ENCODE data around the gene TUBA1B. TPM values are rescaled to one million over a fixed set of nuclear protein-coding genes. Genes with fewer than 3 reads are reported as not detected.

Gene TUBA1B
- total and polyA plus RNA-seq, 4 donors, result 1,390 to 2,528 (median 2,020) TPM

- Histone ChIP-seq H3K27me3 (ENCODE audit: control insufficient read depth, insufficient read depth, low read length) (no peaks in the 10 kb centered on the region), H3K9me3 (ENCODE audit: control insufficient read depth, insufficient read depth, low read length) (no peaks in the 10 kb centered on the region), H3K4me1 (ENCODE audit: control insufficient read depth, insufficient read depth, low read length) (peaks cover 40% of the 10 kb centered on the region), H3K27ac (ENCODE audit: low read depth, low read length) (peak overlapping the region; percentile 98), H3K4me3 (ENCODE audit: low read depth, low read length) (no peak overlapping the region), H3K36me3 (ENCODE audit: control insufficient read depth, insufficient read depth, low read length) (peaks cover 32% of the 10 kb centered on the region)
- DNase-seq (ENCODE audit: low read depth in 4 of 6, low spot score in 6 of 6), result no peak
- 68% methylated on average over 4 of the region's 4 CpGs for WGBS (ENCODE audit: insufficient coverage)
Measured at GRCh38 chr12:49108958-49109404, 22.2 kb downstream of the TUBA1B start.

GRCh38 chr12:49105504-49106084 is 25.6 kb downstream of the TUBA1B start:
- no peak for DNase-seq (ENCODE audit: low read depth in 4 of 6, low spot score in 6 of 6)
- no peak overlapping the region for H3K4me3 ChIP-seq (ENCODE audit: low read depth, low read length)
- WGBS (ENCODE audit: insufficient coverage), result 77% methylated on average over 8 of the region's 9 CpGs
- H3K4me1 ChIP-seq (ENCODE audit: control insufficient read depth, insufficient read depth, low read length), result peaks cover 37% of the 10 kb centered on the region
- H3K36me3 ChIP-seq (ENCODE audit: control insufficient read depth, insufficient read depth, low read length), result peaks cover 64% of the 10 kb centered on the region
- no peaks in the 10 kb centered on the region for H3K27me3 ChIP-seq (ENCODE audit: control insufficient read depth, insufficient read depth, low read length)
- H3K27ac ChIP-seq (ENCODE audit: low read depth, low read length), result no peak overlapping the region
- H3K9me3 ChIP-seq (ENCODE audit: control insufficient read depth, insufficient read depth, low read length), result no peaks in the 10 kb centered on the region

GRCh38 chr12:49104822-49105221 is 26.4 kb downstream of the TUBA1B start:
- Histone ChIP-seq H3K4me3 (ENCODE audit: low read depth, low read length) (no peak overlapping the region), H3K27ac (ENCODE audit: low read depth, low read length) (no peak overlapping the region), H3K9me3 (ENCODE audit: control insufficient read depth, insufficient read depth, low read length) (no peaks in the 10 kb centered on the region), H3K27me3 (ENCODE audit: control insufficient read depth, insufficient read depth, low read length) (no peaks in the 10 kb centered on the region), H3K4me1 (ENCODE audit: control insufficient read depth, insufficient read depth, low read length) (peaks cover 37% of the 10 kb centered on the region), H3K36me3 (ENCODE audit: control insufficient read depth, insufficient read depth, low read length) (peaks cover 72% of the 10 kb centered on the region)
- DNase-seq (ENCODE audit: low read depth in 4 of 6, low spot score in 6 of 6), result no peak
- WGBS (ENCODE audit: insufficient coverage), result 76% methylated on average over 3 of the region's 3 CpGs

DNA sequence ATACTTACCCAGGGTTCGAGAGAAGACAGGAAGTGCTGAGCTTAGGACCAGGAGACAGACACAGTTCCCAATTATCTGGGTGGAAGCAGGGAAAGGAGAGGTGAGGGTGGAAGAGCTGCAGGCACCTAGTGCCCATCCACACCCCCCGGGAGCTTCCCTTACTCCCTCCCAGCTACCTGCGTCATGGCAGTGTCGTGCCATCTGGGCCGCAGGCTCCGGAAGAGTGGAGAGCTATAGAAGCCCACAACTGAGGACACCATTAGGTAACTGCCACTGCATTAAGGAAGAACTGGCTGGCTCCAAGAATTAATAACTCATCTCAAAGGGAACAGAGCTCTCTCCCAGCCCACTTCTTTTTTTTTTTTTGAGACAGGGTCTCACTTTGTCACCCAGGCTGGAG is 30.8 kb downstream of the TUBA1B start:
- Histone ChIP-seq H3K27me3 (ENCODE audit: control insufficient read depth, insufficient read depth, low read length) (peaks cover under 1% of the 10 kb centered on the region), H3K4me1 (ENCODE audit: control insufficient read depth, insufficient read depth, low read length) (peaks cover 16% of the 10 kb centered on the region), H3K9me3 (ENCODE audit: control insufficient read depth, insufficient read depth, low read length) (no peaks in the 10 kb centered on the region), H3K36me3 (ENCODE audit: control insufficient read depth, insufficient read depth, low read length) (peaks cover 93% of the 10 kb centered on the region), H3K27ac (ENCODE audit: low read depth, low read length) (no peak overlapping the region), H3K4me3 (ENCODE audit: low read depth, low read length) (no peak overlapping the region)
- WGBS (ENCODE audit: insufficient coverage), result 96% methylated on average over 3 of the region's 6 CpGs
- DNase-seq (ENCODE audit: low read depth in 4 of 6, low spot score in 6 of 6), result no peak

DNA sequence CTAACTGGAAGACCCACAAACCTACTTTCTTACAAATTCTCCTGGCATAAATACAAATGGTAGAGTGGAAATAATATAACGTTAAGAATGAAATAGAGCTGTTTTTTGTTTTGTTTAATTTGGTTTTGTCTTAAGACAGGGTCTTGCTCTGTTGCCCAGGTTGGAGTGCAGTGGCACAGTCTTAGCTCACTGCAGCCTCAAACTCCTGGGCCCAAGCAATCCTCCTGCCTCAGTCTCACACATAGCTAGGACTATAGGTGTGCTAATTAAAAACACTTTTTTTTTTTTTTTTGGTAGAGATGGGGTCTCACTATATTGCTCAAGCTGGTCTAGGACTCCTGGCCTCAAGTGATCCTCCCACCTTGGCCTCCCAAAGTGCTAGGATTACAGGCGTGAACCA is 32.5 kb downstream of the TUBA1B start:
- Histone ChIP-seq H3K36me3 (ENCODE audit: control insufficient read depth, insufficient read depth, low read length) (peaks cover 76% of the 10 kb centered on the region), H3K27me3 (ENCODE audit: control insufficient read depth, insufficient read depth, low read length) (peaks cover 12% of the 10 kb centered on the region), H3K4me1 (ENCODE audit: control insufficient read depth, insufficient read depth, low read length) (peaks cover 24% of the 10 kb centered on the region), H3K27ac (ENCODE audit: low read depth, low read length) (no peak overlapping the region), H3K4me3 (ENCODE audit: low read depth, low read length) (no peak overlapping the region), H3K9me3 (ENCODE audit: control insufficient read depth, insufficient read depth, low read length) (no peaks in the 10 kb centered on the region)
- 83% methylated on average over 1 of the region's 2 CpGs for WGBS (ENCODE audit: insufficient coverage)
- no peak for DNase-seq (ENCODE audit: low read depth in 4 of 6, low spot score in 6 of 6)

- DNase-seq (ENCODE audit: low read depth in 4 of 6, low spot score in 6 of 6), result peak in 2 of 6 donors; percentile 69 to 74
- Histone ChIP-seq H3K4me1 (ENCODE audit: control insufficient read depth, insufficient read depth, low read length) (peaks cover 27% of the 10 kb centered on the region), H3K9me3 (ENCODE audit: control insufficient read depth, insufficient read depth, low read length) (no peaks in the 10 kb centered on the region), H3K27me3 (ENCODE audit: control insufficient read depth, insufficient read depth, low read length) (peaks cover 19% of the 10 kb centered on the region), H3K36me3 (ENCODE audit: control insufficient read depth, insufficient read depth, low read length) (peaks cover 69% of the 10 kb centered on the region), H3K27ac (ENCODE audit: low read depth, low read length) (no peak overlapping the region), H3K4me3 (ENCODE audit: low read depth, low read length) (no peak overlapping the region)
- WGBS (ENCODE audit: insufficient coverage), result 54% methylated on average over 4 of the region's 4 CpGs
Measured at GRCh38 chr12:49098035-49098451, 33.2 kb downstream of the TUBA1B start.

- Histone ChIP-seq H3K4me1 (ENCODE audit: control insufficient read depth, insufficient read depth, low read length) (peaks cover 30% of the 10 kb centered on the region), H3K27ac (ENCODE audit: low read depth, low read length) (no peak overlapping the region), H3K27me3 (ENCODE audit: control insufficient read depth, insufficient read depth, low read length) (peaks cover 25% of the 10 kb centered on the region), H3K36me3 (ENCODE audit: control insufficient read depth, insufficient read depth, low read length) (peaks cover 63% of the 10 kb centered on the region), H3K9me3 (ENCODE audit: control insufficient read depth, insufficient read depth, low read length) (no peaks in the 10 kb centered on the region), H3K4me3 (ENCODE audit: low read depth, low read length) (no peak overlapping the region)
- no peak for DNase-seq (ENCODE audit: low read depth in 4 of 6, low spot score in 6 of 6)
- 91% methylated on average over 3 of the region's 3 CpGs for WGBS (ENCODE audit: insufficient coverage)
Measured at GRCh38 chr12:49097381-49097780, 33.8 kb downstream of the TUBA1B start.

- Histone ChIP-seq H3K27ac (ENCODE audit: low read depth, low read length) (no peak overlapping the region), H3K4me1 (ENCODE audit: control insufficient read depth, insufficient read depth, low read length) (peaks cover 54% of the 10 kb centered on the region), H3K4me3 (ENCODE audit: low read depth, low read length) (peak overlapping the region; percentile 53), H3K27me3 (ENCODE audit: control insufficient read depth, insufficient read depth, low read length) (peaks cover 49% of the 10 kb centered on the region), H3K9me3 (ENCODE audit: control insufficient read depth, insufficient read depth, low read length) (no peaks in the 10 kb centered on the region), H3K36me3 (ENCODE audit: control insufficient read depth, insufficient read depth, low read length) (peaks cover 40% of the 10 kb centered on the region)
- no peak for DNase-seq (ENCODE audit: low read depth in 4 of 6, low spot score in 6 of 6)
- 83% methylated on average over 1 of the region's 2 CpGs for WGBS (ENCODE audit: insufficient coverage)
Measured at GRCh38 chr12:49094975-49095365, 36.2 kb downstream of the TUBA1B start.

GRCh38 chr12:49094160-49094974 is 36.8 kb downstream of the TUBA1B start, which contains the start of gene DHH:
Gene DHH (minus strand): TSS chr12:49094801. CDS start chr12:49094512, 289 bp downstream.
- H3K27me3 ChIP-seq (ENCODE audit: control insufficient read depth, insufficient read depth, low read length), result peaks cover 56% of the 10 kb centered on the region
- DNase-seq (ENCODE audit: low read depth in 4 of 6, low spot score in 6 of 6), result peak in 2 of 6 donors; percentile 34 to 63
- 2% methylated on average over 47 of the region's 49 CpGs for WGBS (ENCODE audit: insufficient coverage)
- peaks cover 34% of the 10 kb centered on the region for H3K36me3 ChIP-seq (ENCODE audit: control insufficient read depth, insufficient read depth, low read length)
- H3K9me3 ChIP-seq (ENCODE audit: control insufficient read depth, insufficient read depth, low read length), result no peaks in the 10 kb centered on the region
- peak within 1 kb of the TSS; percentile 64 for H3K27ac ChIP-seq (ENCODE audit: low read depth, low read length)
- H3K4me1 ChIP-seq (ENCODE audit: control insufficient read depth, insufficient read depth, low read length), result peaks cover 59% of the 10 kb centered on the region
- peak within 1 kb of the TSS; percentile 53 for H3K4me3 ChIP-seq (ENCODE audit: low read depth, low read length)

Measured in spinal cord (tissue), 10 donors.